Testis (tissue), 2 donors: Measurements from ENCODE around the gene RAB27B.

Experiments used
- POLR2A ChIP-seq: fragments of 450-650 bp; IDR thresholded peaks from one replicate; pipeline ENCODE4 v1.6.1; 2017; ENCODE audit warnings: antibody characterized with exemption, mild to moderate bottlenecking, moderate library complexity
- TF ChIP-seq, protein P1 (sequence below), 3 experiments: fragments of 450-650 bp in 2 of 3; fragments of 200-600 bp in 1 of 3; sonication (generic) in 1 of 3; IDR thresholded peaks; one replicate each; pipeline ENCODE4 v1.5.1; 2016 to 2019; ENCODE audit warnings: antibody characterized with exemption in 3 of 3, mild to moderate bottlenecking in 2 of 3, moderate library complexity in 1 of 3

DNA sequence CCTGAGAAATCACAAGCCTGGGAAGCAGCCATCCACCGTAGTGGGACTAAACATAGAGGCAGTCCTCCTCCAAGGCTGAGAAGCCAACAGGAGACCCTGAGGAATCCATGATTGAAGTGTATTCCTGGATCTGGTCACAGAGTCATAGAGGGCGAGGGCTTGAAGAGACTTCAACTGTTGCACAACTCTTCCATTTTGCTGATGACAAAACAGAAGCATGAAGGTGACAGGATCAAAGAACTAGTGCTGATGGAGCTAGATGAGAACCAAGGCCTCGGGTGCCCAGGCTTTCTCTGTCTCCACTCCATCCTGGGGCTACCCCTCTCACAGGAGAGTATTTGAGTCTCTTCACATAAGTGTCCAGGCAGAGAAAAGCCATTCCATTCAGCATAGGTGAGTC is 30.1 kb upstream of the RAB27B start:
- TF ChIP-seq, protein P1, sequence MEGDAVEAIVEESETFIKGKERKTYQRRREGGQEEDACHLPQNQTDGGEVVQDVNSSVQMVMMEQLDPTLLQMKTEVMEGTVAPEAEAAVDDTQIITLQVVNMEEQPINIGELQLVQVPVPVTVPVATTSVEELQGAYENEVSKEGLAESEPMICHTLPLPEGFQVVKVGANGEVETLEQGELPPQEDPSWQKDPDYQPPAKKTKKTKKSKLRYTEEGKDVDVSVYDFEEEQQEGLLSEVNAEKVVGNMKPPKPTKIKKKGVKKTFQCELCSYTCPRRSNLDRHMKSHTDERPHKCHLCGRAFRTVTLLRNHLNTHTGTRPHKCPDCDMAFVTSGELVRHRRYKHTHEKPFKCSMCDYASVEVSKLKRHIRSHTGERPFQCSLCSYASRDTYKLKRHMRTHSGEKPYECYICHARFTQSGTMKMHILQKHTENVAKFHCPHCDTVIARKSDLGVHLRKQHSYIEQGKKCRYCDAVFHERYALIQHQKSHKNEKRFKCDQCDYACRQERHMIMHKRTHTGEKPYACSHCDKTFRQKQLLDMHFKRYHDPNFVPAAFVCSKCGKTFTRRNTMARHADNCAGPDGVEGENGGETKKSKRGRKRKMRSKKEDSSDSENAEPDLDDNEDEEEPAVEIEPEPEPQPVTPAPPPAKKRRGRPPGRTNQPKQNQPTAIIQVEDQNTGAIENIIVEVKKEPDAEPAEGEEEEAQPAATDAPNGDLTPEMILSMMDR (IDR thresholded peaks at IDR 0.05): no peak
- TF ChIP-seq POLR2A: no peak
